GM12878 (cell line): ENCODE data around the gene KIAA0319L. TPM values are rescaled to one million over a fixed set of nuclear protein-coding genes. Genes with fewer than 3 reads are reported as not detected.

ENCODE experiments used
- ATAC-seq: fragments of 200-7000 bp; cut with Tn5 transposase; 3 replicates; pipeline ENCODE4 v1.9.1; 2020; ENCODE audit warnings: mild to moderate bottlenecking, moderate library complexity
- BruUV-seq: library from RNA; stranded (reverse); fragments of 400-500 nt; replicated peaks from 2 replicates; lab custom pipeline; 2021; lab: Mats Ljungman, UMichigan
- CTCF ChIA-PET: fragments of 300-600 bp; sonication (Branson Sonifier 250); formaldehyde crosslinking; extraction: SDS; loops from one replicate; lab custom pipeline; 2021; ENCODE audit warnings: inconsistent platforms; lab: Yijun Ruan, JAX
- POLR2A ChIA-PET: fragments of 350-600 bp; formaldehyde crosslinking; extraction: SDS; loops from one replicate; lab custom pipeline; 2021; ENCODE audit warnings: inconsistent platforms; lab: Charles Lee
- RAD21 ChIA-PET: fragments of 300-600 bp; sonication (Branson Sonifier 250); formaldehyde crosslinking; loops from one replicate; lab custom pipeline; 2023; ENCODE audit warnings: antibody characterized with exemption; ENCODE audit not compliant: unreplicated experiment; lab: Charles Lee
- SMC1A ChIA-PET: fragments of 300-600 bp; sonication (Branson Sonifier 250); formaldehyde crosslinking; loops from one replicate; lab custom pipeline; 2023; ENCODE audit not compliant: unreplicated experiment, uncharacterized antibody; lab: Charles Lee
- DNase-seq: peaks from one replicate; pipeline ENCODE4 v3.0.0-alpha.2; 2011; ENCODE audit warnings: low read depth, low spot score
- FAIRE-seq: peaks from 3 replicates; lab custom pipeline; 2011; peaks lifted over from hg19 to GRCh38; lab: Jason Lieb, UNC
- H2AFZ ChIP-seq: 2 replicates; pipeline ENCODE4 v1.6.0; 2011; ENCODE audit warnings: low read depth, low read length, control low read depth; ENCODE audit not compliant: control insufficient read depth
- H3K27ac ChIP-seq: 2 replicates; pipeline ENCODE4 v1.5.1; 2011; ENCODE audit warnings: control low read depth; ENCODE audit not compliant: control insufficient read depth, insufficient read depth
- H3K27me3 ChIP-seq, 2 experiments: replicated peaks in 1 of 2; 2 replicates each; pipeline versions ENCODE4 v1.6.0 to v1.6.1; 2011; ENCODE audit warnings: low read length in 1 of 2; ENCODE audit not compliant: control insufficient read depth in 2 of 2, insufficient read depth in 2 of 2
- H3K36me3 ChIP-seq, 2 experiments: 2 replicates each; pipeline ENCODE4 v1.5.1; 2011; ENCODE audit warnings: low read length in 1 of 2; ENCODE audit not compliant: control insufficient read depth in 2 of 2, insufficient read depth in 2 of 2
- H3K4me1 ChIP-seq: 2 replicates; pipeline ENCODE4 v1.6.1; 2011; ENCODE audit warnings: mild to moderate bottlenecking, low read length, moderate library complexity, mixed read lengths; ENCODE audit not compliant: control insufficient read depth, insufficient read depth
- H3K4me2 ChIP-seq: 2 replicates; pipeline ENCODE4 v1.6.0; 2011; ENCODE audit warnings: control low read depth; ENCODE audit not compliant: control insufficient read depth, insufficient read depth
- H3K4me3 ChIP-seq: fragments of 200-600 bp; sonication (generic); 2 replicates; pipeline ENCODE4 v1.5.1; 2016
- H3K79me2 ChIP-seq: 2 replicates; pipeline ENCODE4 v1.6.0; 2011; ENCODE audit warnings: low read length; ENCODE audit not compliant: control insufficient read depth, insufficient read depth
- H3K9ac ChIP-seq: 2 replicates; pipeline ENCODE4 v1.8.0; 2011; ENCODE audit warnings: low read length, control low read depth, mixed read lengths; ENCODE audit not compliant: control insufficient read depth, insufficient read depth
- H3K9me3 ChIP-seq: replicated peaks from 3 replicates; pipeline ENCODE4 v1.5.1; 2011; ENCODE audit warnings: mild to moderate bottlenecking, low read length; ENCODE audit not compliant: control insufficient read depth, insufficient read depth
- H4K20me1 ChIP-seq: 2 replicates; pipeline ENCODE4 v1.6.0; 2011; ENCODE audit not compliant: control insufficient read depth, insufficient read depth
- HDGF ChIP-seq: fragments of 450-650 bp; IDR thresholded peaks from 2 replicates; pipeline ENCODE4 v1.6.1; 2016; ENCODE audit warnings: antibody characterized with exemption
- SMARCA5 ChIP-seq: fragments of 450-650 bp; IDR thresholded peaks from 2 replicates; pipeline ENCODE4 v1.6.1; 2017; ENCODE audit warnings: mild to moderate bottlenecking
- WGBS: methylation state at CpG from one replicate; pipeline ENCODE4 v1.1.6; 2016; ENCODE audit warnings: low lambda C conversion rate; ENCODE audit not compliant: insufficient replicate concordance, insufficient coverage; ENCODE audit errors: missing lambda C conversion rate; 5-methylcytosine and 5-hydroxymethylcytosine counted together
- in situ Hi-C: fragments of 300-500 bp; cut with MboI; formaldehyde crosslinking; loops from 9 replicates; pipeline ENCODE4 v1.14.3; 2018; ENCODE audit warnings: mixed read lengths
- intact Hi-C: fragments of 100-400 bp; cut with micrococcal nuclease; formaldehyde crosslinking; loops from one replicate; pipeline ENCODE4 v1.14.2; 2022; ENCODE audit not compliant: unreplicated experiment
- polyA plus RNA-seq, 11 experiments: library from polyadenylated mRNA; depleted of rRNA in 4 of 11; unstranded in 6 of 11; stranded (reverse) in 5 of 11; fragments of >200 nt; fragmentation: Nextera tagmentation in 4 of 11; fragmentation: Illumina TruSeq in 1 of 11; extraction: Ambion mirVana in 4 of 11; extraction: Trizol in 1 of 11; gene quantifications; 1 replicate in 1 of 11; 2 replicates in 10 of 11; pipeline versions ENCODE4 v1.2.1 to v1.2.3, GENCODE V29; 2011 to 2016; ENCODE audit warnings: inconsistent platforms in 2 of 11, missing spikeins in 2 of 11, low read depth in 1 of 11
- total RNA-seq, 4 experiments: library from RNA; depleted of rRNA in 3 of 4; stranded (reverse); fragments of >200 nt in 3 of 4; fragmentation: Illumina TruSeq in 1 of 4; extraction: Trizol in 1 of 4; gene quantifications; 2 replicates each; pipeline versions ENCODE4 v1.2.1 to v1.2.3, GENCODE V29; 2013 to 2021

The KIAA0319L gene
- total and polyA plus RNA-seq, 10 of the 15 experiments (the other 5 are each of a cell fraction or from before 2014, with no cell fraction given), result 2.6 to 57.8 (median 25.4) TPM

- Histone ChIP-seq H3K4me2 (no peak overlapping the region), H3K27me3 (no peaks in the 10 kb centered on the region), H3K9me3 (no peaks in the 10 kb centered on the region), H3K27ac (no peak overlapping the region), H3K4me1 (no peaks in the 10 kb centered on the region; the same call in 1 of the 2 replicates), H3K9ac (no peak overlapping the region), H4K20me1 (no peaks in the 10 kb centered on the region), H2AFZ (no peak overlapping the region), H3K79me2 (peaks cover 21% of the 10 kb centered on the region), H3K36me3 (peaks cover 0 to 11% of the 10 kb centered on the region in 2 experiments; a peak in 2 of 4 replicates), H3K4me3 (no peak overlapping the region)
- intact Hi-C loops, result no loop called here
- in situ Hi-C loops, result loop anchor here (5.0 kb wide), 1 partner anchor 109 kb away; no protein-coding TSS in a partner anchor
- no peak for DNase-seq
- CTCF ChIA-PET, result interaction anchor here (0.6 to 4.9 kb wide), 4 partner anchors 20 to 155 kb away, joined by 4 to 69 read pairs (median 4); no protein-coding TSS in a partner anchor
- no peak for FAIRE-seq
- SMC1A ChIA-PET, result interaction anchor here (1.2 to 3.2 kb wide), 3 partner anchors 25 to 110 kb away, joined by 6 to 25 read pairs (median 11); no protein-coding TSS in a partner anchor
- POLR2A ChIA-PET, result interaction anchor here (0.5 to 1.5 kb wide), 2 partner anchors 25 to 111 kb away, joined by 3 to 5 read pairs; no protein-coding TSS in a partner anchor
- 95% methylated on average over 10 of the region's 11 CpGs for whole genome bisulfite sequencing
- BruUV-seq, result no TSS peak
- RAD21 ChIA-PET, result interaction anchor here (0.6 to 4.9 kb wide), 3 partner anchors 21 to 109 kb away, joined by 3 to 46 read pairs (median 5); no protein-coding TSS in a partner anchor
- ATAC-seq, result no peak
- TF ChIP-seq SMARCA5, result no peak
- TF ChIP-seq HDGF, result 0 out of 2 replicates have a peak, but pooled peaks have one; percentile 47
These were observed 4.2 kb upstream of the KIAA0319L start for GRCh38 chr1:35561297-35561971.
